PC-9 (cell line): Measurements from ENCODE around the gene FXYD3. TPM values are rescaled to one million over a fixed set of nuclear protein-coding genes. Genes with fewer than 3 reads are reported as not detected.

Experiments used
- BruUV-seq: library from RNA; stranded (reverse); fragments of 400-500 nt; replicated peaks from 2 replicates; lab custom pipeline; 2021; lab: Mats Ljungman, UMichigan
- CTCF ChIA-PET: fragments of 300-600 bp; sonication (Branson Sonifier 250); formaldehyde crosslinking; loops from one replicate; lab custom pipeline; 2022; ENCODE audit warnings: antibody characterized with exemption; lab: Charles Lee
- POLR2A ChIA-PET: fragments of 300-600 bp; sonication (Branson Sonifier 250); formaldehyde crosslinking; loops from one replicate; lab custom pipeline; 2022; ENCODE audit warnings: antibody characterized with exemption; ENCODE audit not compliant: unreplicated experiment; lab: Charles Lee
- DNase-seq, 2 experiments: peaks; one replicate each; pipeline versions ENCODE4 v3.0.0 to v3.0.0-alpha.2; 2015 to 2022; ENCODE audit warnings: mixed read lengths in 1 of 2
- H2AFZ ChIP-seq: fragments of 200-600 bp; sonication (generic); 2 replicates; pipeline ENCODE4 v1.8.1; 2017; ENCODE audit warnings: antibody characterized with exemption
- H3F3A ChIP-seq: fragments of 200-600 bp; sonication (generic); 2 replicates; pipeline ENCODE4 v1.8.1; 2017; ENCODE audit warnings: antibody characterized with exemption, mild to moderate bottlenecking, low read depth; ENCODE audit not compliant: insufficient read depth
- H3K27ac ChIP-seq: fragments of 200-600 bp; sonication (generic); 2 replicates; pipeline ENCODE4 v1.6.1; 2016; ENCODE audit warnings: mixed run types
- H3K27me3 ChIP-seq: fragments of 200-600 bp; sonication (generic); 2 replicates; pipeline ENCODE4 v1.6.1; 2016; ENCODE audit warnings: low read depth, mixed run types; ENCODE audit not compliant: insufficient read depth
- H3K36me3 ChIP-seq: fragments of 200-600 bp; sonication (generic); 2 replicates; pipeline ENCODE4 v1.6.1; 2016; ENCODE audit warnings: low read depth, mixed run types
- H3K4me1 ChIP-seq: fragments of 200-600 bp; sonication (generic); replicated peaks from 2 replicates; pipeline ENCODE4 v1.6.1; 2016; ENCODE audit warnings: mixed run types; ENCODE audit not compliant: insufficient read depth
- H3K4me2 ChIP-seq: fragments of 200-600 bp; sonication (generic); 2 replicates; pipeline ENCODE4 v1.6.1; 2017; ENCODE audit warnings: mixed run types
- H3K4me3 ChIP-seq: fragments of 200-600 bp; sonication (generic); 2 replicates; pipeline ENCODE4 v1.6.1; 2016; ENCODE audit warnings: mixed run types
- H3K79me2 ChIP-seq: fragments of 200-600 bp; sonication (generic); 2 replicates; pipeline ENCODE4 v1.6.1; 2017; ENCODE audit warnings: low read depth, mixed run types
- H3K9me2 ChIP-seq: fragments of 200-600 bp; sonication (generic); 2 replicates; pipeline ENCODE4 v1.8.1; 2017; ENCODE audit warnings: mild to moderate bottlenecking; ENCODE audit not compliant: insufficient read depth
- H3K9me3 ChIP-seq: fragments of 200-600 bp; sonication (generic); 2 replicates; pipeline ENCODE4 v1.8.1; 2016; ENCODE audit warnings: low read depth; ENCODE audit not compliant: insufficient read depth
- H4K20me1 ChIP-seq: fragments of 200-600 bp; sonication (generic); 2 replicates; pipeline ENCODE4 v1.8.1; 2017; ENCODE audit not compliant: insufficient read depth
- CTCF ChIP-seq: fragments of 200-600 bp; sonication (generic); conservative IDR thresholded peaks from 2 replicates; pipeline ENCODE4 v1.6.1; 2017; ENCODE audit warnings: mixed run types, antibody characterized with exemption, mild to moderate bottlenecking, moderate library complexity
- EZH2 ChIP-seq: fragments of 200-600 bp; sonication (generic); IDR thresholded peaks from 2 replicates; pipeline ENCODE4 v1.8.0; 2017; ENCODE audit warnings: antibody characterized with exemption, low read depth
- intact Hi-C: fragments of 100-400 bp; cut with micrococcal nuclease; formaldehyde crosslinking; loops from one replicate; pipeline ENCODE4 v1.10.0; 2022; ENCODE audit not compliant: unreplicated experiment
- total RNA-seq: library from RNA; stranded (reverse); gene quantifications from 2 replicates; pipeline ENCODE4 v1.2.3, GENCODE V29; 2021

Gene FXYD3
- total RNA-seq, 1 experiment from 2014 or later = 287 TPM

DNA sequence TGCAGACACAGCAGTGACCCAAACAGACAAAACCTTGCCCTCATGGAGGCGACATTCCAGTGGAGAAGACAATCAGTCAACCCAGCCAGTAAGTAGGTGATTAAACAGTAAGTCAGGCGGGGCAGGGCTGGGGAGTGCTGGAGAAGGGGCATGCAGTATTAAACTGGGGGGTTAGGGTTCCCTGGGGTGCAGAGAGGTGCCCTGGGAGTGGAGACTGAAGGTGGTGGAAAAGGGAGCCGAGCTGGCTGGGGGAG is 31.2 kb upstream of the FXYD3 start:
- no peak overlapping the region for H3K27ac ChIP-seq
- no peak overlapping the region for H3K4me2 ChIP-seq
- no peak for DNase-seq
- H2AFZ ChIP-seq = no peak overlapping the region
- intact Hi-C loops = no loop called here
- no peak overlapping the region for H3K4me3 ChIP-seq
- H3K79me2 ChIP-seq = no peaks in the 10 kb centered on the region
- H3K4me1 ChIP-seq = 0 out of 2 replicates have a peak, but pooled peaks cover 4% of the 10 kb centered on the region
- no peaks in the 10 kb centered on the region for H3K9me2 ChIP-seq
- BruUV-seq = no TSS peak
- CTCF ChIA-PET = no interaction called here
- TF ChIP-seq EZH2 (no peak), CTCF (no peak)
- H3K9me3 ChIP-seq = no peaks in the 10 kb centered on the region
- H3F3A ChIP-seq = no peaks in the 10 kb centered on the region
- POLR2A ChIA-PET = no interaction called here
- H4K20me1 ChIP-seq = no peaks in the 10 kb centered on the region
- H3K27me3 ChIP-seq = no peaks in the 10 kb centered on the region
- no peaks in the 10 kb centered on the region for H3K36me3 ChIP-seq

DNA sequence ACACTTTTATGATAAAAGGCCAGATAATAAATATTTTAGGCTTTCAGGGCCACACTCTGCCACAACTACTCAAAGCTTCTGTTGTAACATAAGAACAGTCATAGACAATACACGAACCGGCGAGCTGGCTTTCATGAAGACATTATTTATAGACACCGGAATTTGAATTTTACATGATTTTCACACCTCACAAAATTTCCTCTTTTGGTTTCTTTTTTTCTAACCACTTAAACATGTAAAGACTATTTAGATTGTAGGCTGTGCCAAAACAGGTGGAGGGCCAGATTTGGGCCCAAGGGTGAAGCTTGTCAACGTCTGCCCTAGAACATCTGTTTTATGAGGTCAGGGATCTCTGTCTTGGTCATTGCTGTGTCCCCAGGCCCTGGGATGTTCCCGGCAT is 29.7 kb upstream of the FXYD3 start:
- CTCF ChIA-PET = no interaction called here
- no peaks in the 10 kb centered on the region for H3K9me2 ChIP-seq
- intact Hi-C loops = no loop called here

DNA sequence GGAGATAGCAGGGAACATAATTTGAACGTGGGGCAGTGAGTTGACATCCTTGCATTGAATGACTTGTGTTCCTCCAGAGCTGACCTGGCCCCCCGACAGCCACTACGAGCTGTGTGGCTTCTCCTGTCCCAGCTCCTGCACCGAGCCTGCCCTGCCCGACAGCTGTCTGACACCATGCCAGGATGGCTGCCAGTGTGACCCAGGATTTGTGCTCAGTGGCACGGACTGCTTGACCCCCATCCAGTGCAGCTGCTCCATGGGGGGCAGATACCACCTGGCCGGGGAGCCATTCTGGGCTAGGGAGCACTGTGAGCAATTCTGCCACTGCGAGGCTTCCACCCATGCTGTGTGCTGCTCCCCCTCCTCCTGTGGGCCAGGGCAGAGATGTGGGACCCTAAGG is 29.2 kb upstream of the FXYD3 start:
- Histone ChIP-seq H3K4me3 (no peak overlapping the region), H3K27me3 (no peaks in the 10 kb centered on the region), H3K4me2 (no peak overlapping the region), H3K9me3 (no peaks in the 10 kb centered on the region), H3K4me1 (0 out of 2 replicates have a peak, but pooled peaks cover 4% of the 10 kb centered on the region), H3K36me3 (no peaks in the 10 kb centered on the region), H3K9me2 (no peaks in the 10 kb centered on the region), H4K20me1 (no peaks in the 10 kb centered on the region), H3K79me2 (no peaks in the 10 kb centered on the region), H2AFZ (no peak overlapping the region), H3F3A (0 out of 2 replicates have a peak, but pooled peaks cover 3% of the 10 kb centered on the region), H3K27ac (no peak overlapping the region)
- ChIA-PET CTCF (no interaction called here), POLR2A (no interaction called here)
- no TSS peak for BruUV-seq
- TF ChIP-seq CTCF = no peak
- no peak for TF ChIP-seq EZH2
- intact Hi-C loops = no loop called here
- no peak for DNase-seq

More for the DNA sequence above, 29.7 kb upstream of the FXYD3 start:
- no peak for DNase-seq
- Histone ChIP-seq H3K36me3 (no peaks in the 10 kb centered on the region), H3K27ac (no peak overlapping the region), H3K27me3 (no peaks in the 10 kb centered on the region), H2AFZ (no peak overlapping the region), H3K4me1 (0 out of 2 replicates have a peak, but pooled peaks cover 4% of the 10 kb centered on the region), H3K79me2 (no peaks in the 10 kb centered on the region), H3F3A (0 out of 2 replicates have a peak, but pooled peaks cover 3% of the 10 kb centered on the region), H3K4me3 (no peak overlapping the region), H3K4me2 (no peak overlapping the region), H4K20me1 (no peaks in the 10 kb centered on the region), H3K9me3 (no peaks in the 10 kb centered on the region)
- BruUV-seq = no TSS peak
- POLR2A ChIA-PET = no interaction called here
- no peak for TF ChIP-seq EZH2
- no peak for TF ChIP-seq CTCF
